NCI-H2196 (cell line): ENCODE measurements around the gene B4GALT5.
A peak's percentile ranks its signal among the peaks of the same experiment; 100 is the strongest.

ENCODE experiments used
- DNase-seq: peaks from one replicate; lab custom pipeline; 2025; ENCODE audit not compliant: unreplicated experiment; lab: John Stamatoyannopoulos, UW

The B4GALT5 gene

DNA sequence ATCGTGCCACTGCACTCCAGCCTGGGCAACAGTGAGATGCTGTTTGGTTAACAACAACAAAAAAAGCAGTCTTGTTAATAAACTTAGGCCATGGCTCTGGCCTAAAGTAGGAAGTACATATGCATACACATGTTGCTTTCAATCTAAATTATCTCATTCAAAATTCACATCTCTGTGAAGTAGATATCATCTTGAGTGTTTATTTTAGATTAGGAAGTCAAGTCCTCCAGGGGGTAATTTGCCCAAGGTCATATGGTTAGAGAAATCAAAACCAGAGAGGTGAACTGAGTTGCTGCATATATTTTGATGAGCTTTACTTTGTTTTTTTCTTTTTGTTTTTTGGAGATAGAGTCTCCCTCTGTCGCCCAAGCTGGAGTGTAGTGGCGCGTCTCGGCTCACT lies 52.8 kb downstream of the B4GALT5 start:
- no peak for DNase-seq

DNA sequence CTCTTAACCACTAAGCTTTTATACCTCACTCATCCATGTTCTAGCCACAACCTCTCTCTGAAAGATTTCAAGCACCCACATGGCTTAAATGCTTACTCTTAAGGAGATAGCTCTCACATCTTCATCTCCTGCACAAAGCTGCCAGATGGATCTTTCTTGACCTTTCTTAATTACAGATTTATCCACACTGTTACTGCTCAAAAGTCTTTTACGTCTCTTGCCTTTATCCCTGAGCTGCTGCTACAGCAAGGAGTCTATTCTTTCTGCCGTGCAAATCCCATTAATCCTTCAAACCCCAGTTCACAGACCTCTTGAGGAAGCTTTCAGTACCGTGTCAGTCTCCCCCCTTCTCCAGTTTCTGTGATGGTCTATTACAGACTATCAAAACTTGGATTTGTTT lies 54.6 kb downstream of the B4GALT5 start:
- no peak for DNase-seq

- DNase-seq: no peak
Observed at GRCh38 chr20:49658508-49658907, 55.2 kb downstream of the B4GALT5 start.

DNA sequence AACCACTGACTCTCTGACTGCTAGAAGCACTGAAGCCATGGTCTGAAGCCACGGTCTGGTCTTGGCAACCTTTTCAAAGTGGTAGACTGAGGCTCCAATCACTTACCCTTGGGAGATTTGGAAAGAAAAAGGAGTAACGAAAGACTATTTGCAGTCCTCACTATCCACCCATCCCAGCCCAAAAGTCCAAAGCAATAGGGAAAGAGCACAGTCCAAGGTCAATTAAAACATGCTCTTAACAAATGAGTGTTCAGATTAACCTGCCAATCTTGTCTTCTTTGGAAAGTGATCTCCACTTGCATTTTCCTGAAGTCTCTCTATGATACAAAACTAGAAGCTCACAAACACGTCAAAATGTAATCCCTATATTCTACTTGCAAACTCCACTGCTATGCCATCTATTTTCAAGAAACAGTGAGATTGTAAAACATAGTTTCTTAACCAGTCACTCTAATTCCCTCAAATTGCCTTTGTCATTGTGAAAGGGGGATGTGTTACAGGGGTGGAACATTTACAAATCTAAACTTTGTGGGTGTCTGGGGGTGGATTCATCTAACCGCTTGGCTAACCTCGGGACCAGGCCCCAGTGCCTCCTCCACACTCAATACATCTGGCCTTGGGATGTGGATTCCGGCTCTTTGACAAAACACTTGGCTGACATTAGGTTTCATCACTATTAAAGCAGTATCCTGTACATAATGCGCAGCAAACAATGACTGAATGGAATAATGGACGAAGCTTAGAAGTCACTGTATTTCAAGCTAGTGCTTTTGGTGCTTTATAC lies 56.4 kb downstream of the B4GALT5 start:
- DNase-seq: no peak

DNA sequence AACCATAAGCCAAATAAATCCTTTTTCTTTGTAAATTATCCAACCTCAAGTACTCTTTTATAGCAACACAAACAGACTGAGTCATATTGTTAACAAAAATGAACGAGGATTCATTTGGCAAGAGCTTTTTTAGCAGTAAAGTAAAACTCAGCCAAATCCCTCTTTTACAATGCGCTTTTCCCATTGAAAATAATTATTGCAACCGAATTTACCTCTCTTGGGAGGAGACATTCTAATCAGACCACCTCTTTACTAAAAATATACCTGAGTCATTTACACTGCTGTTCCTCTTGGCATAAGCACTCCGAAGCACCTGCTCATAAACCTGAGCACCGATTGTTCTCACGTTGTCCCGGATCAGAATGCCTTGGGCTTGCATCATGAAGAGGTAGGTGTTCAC lies 57.4 kb downstream of the B4GALT5 start:
- peak; percentile 93 for DNase-seq

- no peak for DNase-seq
Observed at GRCh38 chr20:49653925-49654434, 59.7 kb downstream of the B4GALT5 start.

DNA sequence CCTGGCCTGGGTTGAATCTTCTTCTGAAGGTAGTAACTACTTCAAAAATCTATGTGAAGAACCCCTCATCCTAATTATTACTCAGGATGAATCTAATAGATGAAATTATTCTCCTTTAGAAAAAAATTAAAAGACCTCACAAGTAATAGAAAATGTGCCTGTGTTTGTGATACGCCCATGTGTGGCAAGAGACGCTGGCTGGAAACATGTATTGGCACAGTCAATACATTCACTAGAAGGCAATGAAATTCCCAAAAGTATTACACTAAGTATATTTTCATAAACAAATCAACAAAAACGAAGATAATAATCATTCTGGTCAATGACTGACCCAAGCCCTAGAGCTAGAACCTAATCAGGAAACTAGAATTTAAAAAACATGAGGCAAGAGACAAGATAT lies 64.0 kb downstream of the B4GALT5 start:
- DNase-seq: no peak

- no peak for DNase-seq
Observed at GRCh38 chr20:49647550-49647949, 66.1 kb downstream of the B4GALT5 start.

DNA sequence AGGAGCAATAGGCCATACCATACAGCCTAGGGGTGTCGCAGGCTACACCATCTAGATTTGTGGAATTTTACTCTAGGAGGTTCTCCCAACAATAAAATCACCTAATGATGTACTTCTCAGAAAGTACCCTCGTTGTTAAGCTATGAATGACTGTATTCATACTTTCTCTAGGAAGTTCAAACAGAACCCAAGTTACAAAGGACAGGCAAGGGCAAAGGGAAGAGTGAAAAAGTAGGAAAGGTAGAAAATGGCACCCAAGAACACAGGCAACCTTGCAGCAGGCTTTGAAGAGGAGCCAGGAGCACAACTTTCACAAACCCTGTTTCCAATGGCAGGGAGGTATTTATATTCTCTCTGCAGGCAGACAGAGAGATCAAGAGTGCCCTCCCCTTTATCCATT lies 67.2 kb downstream of the B4GALT5 start:
- no peak for DNase-seq

- no peak for DNase-seq
Observed at GRCh38 chr20:49646126-49646525, 67.6 kb downstream of the B4GALT5 start.

DNA sequence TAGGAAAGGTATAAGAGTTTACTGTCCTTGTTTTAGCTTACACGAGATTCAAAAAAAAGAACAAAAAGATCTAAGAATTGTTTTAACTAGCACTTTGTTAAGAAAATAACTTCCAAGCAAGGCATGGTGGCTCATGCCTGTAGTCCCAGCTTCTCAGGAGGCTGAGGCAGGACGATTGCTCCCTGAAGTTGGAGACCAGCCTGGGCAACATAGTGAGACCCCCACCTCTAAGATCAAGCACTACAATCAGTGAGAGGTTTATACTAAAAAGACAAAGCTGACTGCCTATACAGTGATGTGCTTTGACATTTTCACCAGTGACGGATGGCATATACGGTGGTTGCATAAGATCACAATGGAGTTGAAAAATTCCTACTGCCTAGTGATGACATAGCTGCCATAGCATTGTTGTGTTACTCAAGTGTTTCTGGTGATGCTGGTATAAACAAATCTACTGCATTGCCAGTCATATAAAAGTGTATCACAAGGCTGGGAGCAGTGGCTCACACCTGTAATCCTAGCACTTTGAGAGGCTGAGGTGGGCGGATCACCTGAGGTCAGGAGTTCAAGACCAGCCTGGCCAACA lies 68.6 kb downstream of the B4GALT5 start:
- DNase-seq: no peak

- DNase-seq: peak; percentile 36
Observed at GRCh38 chr20:49642816-49643215, 70.9 kb downstream of the B4GALT5 start.

GRCh38 chr20:49641683-49642656 lies 71.7 kb downstream of the B4GALT5 start:
- DNase-seq: peak; percentile 91

DNA sequence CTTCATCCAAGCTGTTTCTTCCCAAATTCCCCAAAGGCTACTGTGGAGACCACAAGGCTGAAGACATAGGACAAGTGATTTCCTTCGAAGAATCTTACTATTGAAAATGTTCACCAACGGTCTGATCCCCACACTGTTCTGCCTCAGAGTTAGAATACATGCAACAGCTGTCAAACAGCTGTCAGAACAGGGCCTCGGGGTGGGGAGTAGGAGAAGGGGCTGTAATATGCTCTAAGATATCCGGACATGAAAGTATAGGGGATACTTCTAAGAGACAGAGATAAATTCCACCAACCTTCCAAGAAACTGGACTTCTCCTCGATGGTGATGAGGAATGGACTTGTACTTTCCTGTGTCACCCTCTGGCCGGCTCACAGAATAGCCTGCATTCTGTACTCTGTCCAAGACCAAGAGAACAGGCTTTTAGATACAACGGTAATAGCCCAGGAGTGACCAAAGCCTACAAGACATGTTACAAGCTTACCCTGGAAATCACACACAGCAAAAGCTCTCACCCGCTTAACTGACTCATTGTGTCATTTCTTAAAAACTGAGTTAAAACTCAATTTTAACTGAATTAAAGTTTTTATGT lies 76.5 kb downstream of the B4GALT5 start:
- no peak for DNase-seq

GRCh38 chr20:49636447-49636846 lies 77.2 kb downstream of the B4GALT5 start:
- peak; percentile 86 for DNase-seq

DNA sequence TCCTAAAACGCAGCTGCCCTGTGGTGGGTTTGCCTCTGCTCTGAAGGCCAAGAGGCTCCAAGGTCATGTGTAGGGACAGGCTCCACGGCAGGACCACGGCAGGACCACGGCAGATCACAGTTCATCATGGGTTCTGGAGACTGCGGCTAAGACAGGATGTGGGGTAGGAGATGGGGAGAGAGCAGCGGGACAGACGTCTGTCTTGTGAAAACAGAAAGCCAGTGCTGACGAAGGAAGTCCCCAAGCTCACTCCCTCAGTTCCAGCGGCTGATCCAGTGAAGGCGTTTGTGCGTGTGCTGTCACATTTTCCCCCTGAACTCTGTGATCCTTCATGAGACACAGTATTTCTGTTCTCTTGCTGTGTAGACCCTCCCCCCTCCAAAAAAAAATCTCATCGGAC lies 77.8 kb downstream of the B4GALT5 start:
- no peak for DNase-seq

DNA sequence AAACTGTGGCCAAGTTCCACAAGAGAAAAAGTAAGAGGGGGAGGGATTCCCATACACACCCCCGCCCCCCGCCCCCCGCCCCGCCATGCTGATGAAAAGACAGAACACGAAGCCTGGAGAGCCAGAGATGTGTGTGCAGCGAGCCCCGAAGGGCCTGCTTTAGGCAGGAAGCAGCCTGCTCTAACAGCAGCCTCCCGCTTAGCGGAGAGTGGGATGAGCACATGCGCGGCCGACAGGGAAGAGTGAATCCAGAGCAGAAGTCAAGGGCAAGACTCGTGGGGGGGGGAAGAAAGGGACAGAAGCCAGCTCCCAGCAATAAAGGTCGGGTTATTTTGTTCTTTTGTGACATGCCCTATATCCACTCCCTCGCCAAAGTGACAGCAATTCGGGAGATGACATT lies 78.5 kb downstream of the B4GALT5 start:
- DNase-seq: peak; percentile 45

DNA sequence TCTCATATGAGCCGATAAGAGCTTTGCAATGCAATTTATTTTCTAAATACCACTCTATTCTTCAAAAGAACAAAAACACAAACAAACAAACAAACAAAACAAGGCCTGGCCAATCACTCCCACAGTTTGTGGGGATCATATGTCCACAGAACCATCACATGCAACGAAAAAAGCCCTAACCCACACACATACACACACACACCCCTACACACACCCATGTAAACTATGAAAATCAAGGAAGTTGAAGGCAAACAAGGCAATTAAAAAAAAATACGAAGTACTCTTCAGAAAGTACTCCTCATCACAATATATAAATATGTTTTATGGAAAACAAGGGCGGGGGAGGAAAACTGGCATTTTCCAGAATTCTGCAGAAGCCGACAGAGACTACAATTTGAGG lies 79.6 kb downstream of the B4GALT5 start:
- no peak for DNase-seq

GRCh38 chr20:49633643-49634042 lies 80.0 kb downstream of the B4GALT5 start:
- DNase-seq: no peak

DNA sequence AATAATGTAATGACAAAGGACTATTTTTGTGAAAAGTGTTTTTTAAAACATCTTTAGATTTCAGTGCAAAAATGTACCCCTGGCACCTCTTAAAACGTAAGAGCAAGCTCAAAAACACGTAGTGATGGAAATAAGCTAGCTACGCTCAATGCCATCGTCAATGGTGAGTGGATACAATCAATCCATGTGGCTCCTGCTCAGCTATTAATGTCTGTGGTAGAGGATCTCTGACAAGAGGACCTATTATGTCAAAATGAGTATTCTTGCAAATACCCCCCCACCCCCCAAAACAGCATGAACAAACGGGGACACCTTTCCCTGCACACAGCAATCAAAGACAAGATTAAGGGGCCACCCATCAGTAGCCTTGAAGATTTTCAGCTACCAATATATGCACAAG lies 80.7 kb downstream of the B4GALT5 start:
- no peak for DNase-seq

- DNase-seq: no peak
Observed at GRCh38 chr20:49631856-49632418, 81.7 kb downstream of the B4GALT5 start.
